Epithelial cell of esophagus (primary cell): ENCODE results near the gene SULT1C4.

Experiments
- DNase-seq: peaks from one replicate; pipeline ENCODE4 v3.0.0; 2010; ENCODE audit warnings: low read depth
- H3K4me3 ChIP-seq: 2 replicates; pipeline ENCODE4 v1.5.1; 2011; ENCODE audit warnings: mild to moderate bottlenecking, low read length, control low read depth
- TF ChIP-seq, protein P1 (sequence below): IDR thresholded peaks from 2 replicates; pipeline ENCODE4 v1.5.1; 2011; ENCODE audit warnings: low read depth, mild to moderate bottlenecking, low read length, control low read depth, inconsistent platforms; ENCODE audit not compliant: insufficient read depth; ENCODE audit errors: missing control alignments

SULT1C4 gene

DNA sequence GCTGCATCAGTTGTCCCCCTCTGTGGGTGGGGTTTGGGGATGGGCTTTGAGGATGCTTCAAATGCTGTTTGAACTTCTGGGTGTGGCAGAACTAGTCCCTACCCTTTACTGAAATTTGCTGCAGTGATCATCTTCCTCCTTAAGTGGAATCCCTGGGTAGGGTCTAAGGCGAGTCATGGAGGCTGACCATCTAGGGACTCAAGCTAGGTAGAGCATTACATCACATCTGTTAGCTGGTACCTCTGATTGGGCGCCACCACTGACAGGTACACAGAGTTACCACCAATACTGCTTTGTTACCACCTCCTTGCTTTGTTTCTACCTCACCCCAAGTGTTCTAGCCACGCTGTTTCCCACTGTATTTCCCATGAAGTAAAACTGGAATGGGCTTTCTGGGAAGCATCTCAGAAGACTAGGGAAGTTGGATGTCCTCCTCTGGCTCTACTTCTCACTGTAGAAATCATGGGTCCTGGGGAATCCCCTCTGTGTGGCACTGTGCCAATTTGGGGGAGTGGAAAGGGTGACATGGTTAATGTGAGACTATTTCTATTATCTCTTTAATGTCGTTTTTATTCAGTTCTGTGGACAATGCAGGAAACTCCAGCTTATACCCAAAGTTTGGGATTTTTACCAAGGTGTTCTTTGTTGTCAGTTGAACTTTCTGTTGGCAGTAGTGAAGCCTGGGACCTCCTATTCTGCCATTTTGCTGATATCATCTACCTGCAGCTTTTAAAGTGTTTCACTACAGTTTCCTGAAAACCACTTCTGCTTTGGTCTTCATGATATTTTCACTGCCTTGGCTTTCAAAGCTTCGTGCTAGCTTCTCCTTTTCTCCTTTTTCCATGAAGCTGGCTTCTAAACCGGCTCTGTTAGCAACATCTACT is 14.5 kb upstream of the SULT1C4 start:
- H3K4me3 ChIP-seq, result no peak overlapping the region
- no peak for DNase-seq
- TF ChIP-seq, protein P1, sequence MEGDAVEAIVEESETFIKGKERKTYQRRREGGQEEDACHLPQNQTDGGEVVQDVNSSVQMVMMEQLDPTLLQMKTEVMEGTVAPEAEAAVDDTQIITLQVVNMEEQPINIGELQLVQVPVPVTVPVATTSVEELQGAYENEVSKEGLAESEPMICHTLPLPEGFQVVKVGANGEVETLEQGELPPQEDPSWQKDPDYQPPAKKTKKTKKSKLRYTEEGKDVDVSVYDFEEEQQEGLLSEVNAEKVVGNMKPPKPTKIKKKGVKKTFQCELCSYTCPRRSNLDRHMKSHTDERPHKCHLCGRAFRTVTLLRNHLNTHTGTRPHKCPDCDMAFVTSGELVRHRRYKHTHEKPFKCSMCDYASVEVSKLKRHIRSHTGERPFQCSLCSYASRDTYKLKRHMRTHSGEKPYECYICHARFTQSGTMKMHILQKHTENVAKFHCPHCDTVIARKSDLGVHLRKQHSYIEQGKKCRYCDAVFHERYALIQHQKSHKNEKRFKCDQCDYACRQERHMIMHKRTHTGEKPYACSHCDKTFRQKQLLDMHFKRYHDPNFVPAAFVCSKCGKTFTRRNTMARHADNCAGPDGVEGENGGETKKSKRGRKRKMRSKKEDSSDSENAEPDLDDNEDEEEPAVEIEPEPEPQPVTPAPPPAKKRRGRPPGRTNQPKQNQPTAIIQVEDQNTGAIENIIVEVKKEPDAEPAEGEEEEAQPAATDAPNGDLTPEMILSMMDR, result no peak

DNA sequence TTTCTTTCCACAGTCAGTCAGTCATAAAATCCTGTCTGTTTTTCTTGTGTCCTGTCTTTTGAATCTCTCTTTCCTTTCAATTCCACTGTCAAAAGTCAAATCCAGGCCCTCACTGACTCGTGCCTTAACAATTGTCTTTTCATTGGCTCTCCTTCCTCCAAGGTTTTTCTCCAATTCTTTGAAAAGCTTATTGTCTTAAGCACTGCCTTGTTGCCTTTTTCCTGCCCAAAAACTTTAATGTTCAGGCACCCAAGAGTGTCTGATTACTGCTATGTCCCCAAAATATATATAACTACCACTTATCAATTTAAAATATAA is 13.9 kb upstream of the SULT1C4 start:
- TF ChIP-seq, protein P1, result no peak
- no peak for DNase-seq
- H3K4me3 ChIP-seq, result no peak overlapping the region

DNA sequence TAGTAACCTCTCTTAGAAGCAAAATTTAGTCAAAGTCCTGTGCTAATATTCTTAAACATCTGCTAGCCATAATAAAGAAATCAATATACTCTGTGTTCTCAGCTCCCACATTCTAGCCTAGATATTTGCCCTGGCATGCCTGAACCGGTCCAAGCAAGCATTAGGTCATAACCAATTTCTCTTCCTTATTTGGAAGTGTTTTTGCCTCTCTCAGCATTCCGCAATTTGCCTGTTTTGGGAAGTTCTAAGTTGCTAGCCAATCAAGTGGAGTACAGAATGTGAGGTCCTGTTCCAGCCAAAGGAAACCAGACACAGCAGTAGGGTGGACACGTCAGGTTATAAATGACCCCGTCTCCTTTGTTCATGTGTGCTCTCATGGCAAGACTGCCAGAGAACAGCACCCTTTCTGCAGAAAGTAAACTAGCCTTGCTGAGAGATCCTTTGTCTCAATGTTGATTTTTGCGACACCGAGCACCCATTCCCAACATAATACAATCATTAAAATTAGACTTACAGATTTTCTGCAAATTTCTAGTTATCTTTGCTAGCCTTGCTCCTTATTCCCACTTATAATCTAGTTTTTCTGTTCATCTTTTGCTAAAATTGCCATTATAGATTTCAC is 13.0 kb upstream of the SULT1C4 start:
- DNase-seq, result peak; percentile 63
- TF ChIP-seq, protein P1, result no peak
- no peak overlapping the region for H3K4me3 ChIP-seq

DNA sequence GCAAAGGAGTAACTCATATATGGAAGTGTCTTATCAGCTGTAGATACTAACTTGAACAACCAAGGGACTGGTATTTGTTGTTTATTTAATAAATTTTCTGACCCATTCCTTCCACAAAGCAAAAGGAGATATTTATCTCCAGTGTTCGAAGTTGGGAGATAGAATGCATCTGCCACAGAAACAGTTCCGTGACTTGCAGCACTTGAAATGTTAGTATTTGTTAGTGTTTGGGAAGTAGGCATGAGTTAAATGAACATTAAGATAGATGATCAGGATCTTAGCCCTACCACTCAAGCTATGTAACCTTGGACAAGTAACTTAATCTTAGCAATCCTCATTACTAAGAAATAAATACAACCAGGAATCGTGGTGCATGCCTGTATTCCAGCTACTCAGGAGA is 12.1 kb upstream of the SULT1C4 start:
- no peak overlapping the region for H3K4me3 ChIP-seq
- TF ChIP-seq, protein P1, result no peak
- DNase-seq, result no peak

DNA sequence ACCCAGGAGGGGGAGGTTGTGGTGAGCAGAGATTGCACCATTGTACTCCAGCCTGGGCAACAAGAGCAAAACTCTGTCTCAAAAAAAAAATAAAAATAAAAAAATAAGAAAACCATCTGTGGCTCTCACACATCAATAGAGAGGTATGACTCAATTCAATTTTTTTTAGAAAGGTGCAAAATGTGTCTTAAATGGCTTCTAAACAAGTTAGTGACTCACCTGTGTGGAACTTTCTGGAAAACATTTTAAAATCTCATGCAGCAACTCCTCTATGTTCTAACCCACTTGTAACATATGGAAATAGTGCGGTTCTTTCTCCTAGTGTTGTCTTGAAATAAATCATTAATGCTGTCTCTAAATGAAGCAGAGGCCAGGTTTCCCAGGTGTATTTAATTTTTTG is 10.7 kb upstream of the SULT1C4 start:
- no peak for DNase-seq
- TF ChIP-seq, protein P1, result no peak
- H3K4me3 ChIP-seq, result no peak overlapping the region

DNA sequence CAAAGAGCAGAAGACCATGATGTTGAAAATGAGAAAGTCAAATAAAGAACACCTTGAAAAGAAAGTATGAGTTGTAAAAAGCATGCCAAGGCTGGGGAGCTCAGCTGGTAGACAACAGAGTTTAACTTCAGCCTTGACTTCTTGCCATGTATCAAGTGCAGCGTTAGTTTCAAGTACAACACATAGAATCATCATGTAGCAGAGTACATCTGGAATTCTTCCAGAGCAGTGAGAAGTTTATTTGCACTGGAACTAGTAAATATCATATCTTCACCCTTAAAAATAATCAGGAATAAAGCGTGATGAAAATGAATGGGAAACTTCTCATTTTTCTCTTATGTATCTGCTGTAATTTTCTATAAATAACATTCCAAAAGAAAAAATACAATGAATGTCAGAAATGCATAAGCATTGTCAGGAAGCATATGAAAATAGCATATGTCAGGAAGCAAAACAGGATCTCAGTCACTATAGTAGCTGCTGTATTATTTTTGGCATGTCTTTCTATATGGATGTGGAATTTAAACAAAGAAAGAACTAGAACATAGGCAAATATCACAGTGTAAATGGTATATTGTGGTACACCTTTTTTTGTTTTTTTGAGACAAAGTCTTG is 10.1 kb upstream of the SULT1C4 start:
- TF ChIP-seq, protein P1, result no peak
- H3K4me3 ChIP-seq, result no peak overlapping the region
- DNase-seq, result no peak
